Stimulated activated naive CD4-positive, alpha-beta T cell (primary cell): ENCODE measurements around the gene PARP9.

Source experiments
- DNase-seq, 6 experiments: peaks; one replicate each; lab custom pipeline; 2025; lab: John Stamatoyannopoulos, UW

PARP9 gene

GRCh38 chr3:122564155-122564912 is at the start of gene PARP9, which contains the start of gene DTX3L:
PARP9 (minus strand) TSS chr3:122564300; CDS start chr3:122559620, 4,680 bp downstream.
DTX3L (plus strand) TSS chr3:122564338; CDS start chr3:122564427, 89 bp downstream.
- peak; percentile 62 to 83 (median 72) for DNase-seq

DNA sequence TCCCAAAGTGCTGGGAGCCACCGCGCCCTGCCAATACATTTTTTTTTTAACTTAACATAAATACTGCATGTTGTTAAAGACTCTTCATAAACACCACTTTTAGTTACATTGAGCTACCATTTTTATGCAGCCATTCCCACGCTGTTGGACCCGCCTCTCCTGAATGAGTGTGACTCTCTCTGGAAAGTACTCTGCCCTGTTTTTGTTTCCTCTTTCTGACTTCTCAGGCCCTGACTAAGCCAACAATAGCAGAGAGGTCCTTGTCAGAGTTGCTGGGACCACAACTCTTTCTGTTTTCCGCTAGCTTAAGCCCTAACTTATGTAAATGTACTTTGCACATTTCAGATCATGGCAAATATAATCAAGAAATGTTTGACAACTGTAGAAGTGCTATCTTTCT is 48.6 kb upstream of the PARP9 start:
- DNase-seq, result no peak

- no peak for DNase-seq
Measured at GRCh38 chr3:122609798-122610559, 45.9 kb upstream of the PARP9 start.

DNA sequence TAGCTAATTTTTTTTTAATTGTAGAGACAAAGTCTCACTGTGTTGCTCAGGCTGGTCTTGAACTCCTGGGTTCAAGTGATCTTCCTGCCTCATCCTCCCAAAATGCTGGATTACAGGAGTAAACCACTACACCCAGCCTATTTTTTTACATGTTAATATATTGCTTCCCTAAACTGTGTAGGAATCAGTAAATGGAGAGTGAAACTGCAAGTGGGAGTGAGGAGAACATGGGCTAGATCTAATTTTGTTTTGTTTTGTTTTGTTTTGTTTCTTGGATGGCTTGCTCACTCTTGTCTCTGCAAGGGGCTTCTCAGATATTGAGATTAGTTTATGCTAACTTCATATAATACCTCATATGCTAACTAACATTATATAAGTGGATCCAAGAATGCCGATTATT is 44.8 kb upstream of the PARP9 start:
- no peak for DNase-seq

- no peak for DNase-seq
Measured at GRCh38 chr3:122606330-122606729, 42.2 kb upstream of the PARP9 start.

DNA sequence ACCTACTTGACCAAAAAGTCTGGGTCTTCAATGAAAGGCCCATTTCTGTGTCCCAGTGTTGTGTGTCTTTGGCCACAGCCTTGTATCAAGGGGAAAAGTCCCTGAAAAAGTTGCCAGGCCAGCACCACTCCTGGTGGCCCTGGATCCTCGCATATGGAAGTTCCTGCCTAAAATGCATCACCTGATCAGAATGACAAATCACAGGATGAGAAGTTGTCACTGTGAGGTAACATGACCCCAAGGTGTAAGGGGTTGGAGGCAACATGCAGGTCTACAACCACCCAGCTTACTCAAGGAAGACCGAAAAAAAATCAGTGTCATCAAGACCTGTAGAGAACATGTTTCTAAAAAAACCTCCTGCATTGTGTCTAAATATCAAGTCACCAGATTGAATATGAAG is 39.0 kb upstream of the PARP9 start:
- DNase-seq, result no peak

GRCh38 chr3:122602011-122602710 is 38.1 kb upstream of the PARP9 start:
- no peak for DNase-seq

DNA sequence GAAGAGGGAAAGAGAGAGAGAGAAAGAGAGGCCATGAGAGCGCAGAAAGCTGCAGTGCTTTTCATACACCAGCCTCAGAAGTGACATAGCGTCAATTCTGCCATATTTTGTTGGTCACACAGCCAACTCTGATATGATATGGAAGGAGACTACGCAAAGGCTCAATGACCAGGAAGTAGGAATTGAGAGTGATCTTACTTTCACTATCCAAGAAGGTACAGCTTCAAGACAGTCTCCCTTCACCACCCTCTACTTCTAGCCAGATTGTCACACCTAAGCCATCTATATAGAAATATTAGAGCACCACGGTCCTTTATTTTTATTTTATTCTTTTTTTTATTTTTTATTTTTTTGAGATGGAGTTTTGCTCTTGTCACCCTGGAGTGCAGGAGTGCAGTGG is 34.5 kb upstream of the PARP9 start:
- no peak for DNase-seq

GRCh38 chr3:122598151-122598550 is 34.1 kb upstream of the PARP9 start:
- no peak for DNase-seq

GRCh38 chr3:122594025-122594424 is 29.9 kb upstream of the PARP9 start:
- no peak for DNase-seq

GRCh38 chr3:122590610-122591009 is 26.5 kb upstream of the PARP9 start:
- DNase-seq, result no peak

DNA sequence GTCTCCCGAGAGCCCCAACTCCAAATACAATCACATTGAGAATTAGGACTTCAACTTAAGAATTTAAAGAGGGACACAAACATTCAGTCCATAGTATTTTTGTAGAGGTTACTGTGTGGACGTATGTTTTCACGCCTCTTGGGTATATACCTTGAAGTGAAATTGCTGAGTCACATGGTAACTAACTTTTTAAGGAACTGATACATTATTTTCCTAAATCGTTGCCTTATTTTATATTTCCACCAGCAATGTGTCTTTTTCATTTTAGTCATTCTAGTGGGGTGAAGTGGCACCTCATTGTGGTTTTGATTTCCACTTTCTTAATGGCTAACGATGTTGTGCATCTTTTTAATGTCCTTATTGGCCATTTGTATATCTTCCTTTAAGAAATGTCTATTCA is 25.2 kb upstream of the PARP9 start:
- no peak for DNase-seq

GRCh38 chr3:122587572-122587971 is 23.5 kb upstream of the PARP9 start:
- DNase-seq, result no peak

DNA sequence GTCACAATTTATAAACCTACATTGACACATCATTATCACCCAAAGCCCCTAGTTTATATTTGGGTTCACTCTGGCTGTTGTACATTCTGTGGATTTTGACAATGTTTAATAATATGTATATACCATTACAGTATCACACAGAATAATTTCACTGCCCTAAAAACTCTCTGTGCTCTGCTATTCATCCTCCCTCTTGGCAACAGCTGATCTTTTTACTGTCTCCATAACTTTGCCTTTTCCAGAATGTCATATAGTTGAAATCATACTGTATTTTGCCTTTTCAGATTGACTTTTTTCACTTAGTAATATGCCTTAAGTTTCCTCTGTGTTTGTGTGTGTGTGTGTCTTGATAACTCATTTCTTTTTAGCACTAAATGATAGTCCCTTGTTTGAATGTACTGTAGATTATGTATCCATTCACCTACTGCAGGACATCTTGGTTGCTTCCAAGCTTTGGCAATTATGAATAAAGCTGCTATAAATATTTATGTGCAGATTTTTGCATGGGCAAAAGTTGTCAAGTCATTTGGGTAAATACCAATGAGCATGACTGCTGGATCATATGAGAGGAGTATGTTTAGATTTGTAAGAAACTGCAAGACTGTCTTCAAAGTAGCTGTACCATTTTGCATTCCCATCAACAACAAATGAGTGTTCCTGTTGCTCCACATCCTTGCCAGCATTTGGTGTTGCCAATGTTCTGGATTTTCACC is 22.8 kb upstream of the PARP9 start:
- no peak for DNase-seq

DNA sequence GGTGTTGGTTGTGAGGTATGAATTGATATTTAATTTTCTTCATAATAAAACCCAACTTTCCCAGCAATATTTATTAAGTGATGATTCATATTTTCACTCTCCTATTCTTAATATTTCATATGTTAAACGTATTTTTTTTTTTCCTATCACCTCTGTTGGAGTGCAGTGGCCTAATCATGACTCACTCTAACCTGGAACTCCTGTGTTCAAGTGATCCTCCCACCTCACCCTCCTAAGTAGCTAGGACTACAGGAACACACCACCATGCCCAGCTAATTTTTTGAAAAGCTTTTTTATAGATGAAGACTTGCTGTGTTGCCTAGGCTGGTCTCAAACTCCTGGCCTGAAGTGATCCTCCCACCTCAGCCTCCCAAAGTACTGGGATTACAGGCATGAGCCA is 22.0 kb upstream of the PARP9 start:
- DNase-seq, result no peak

- no peak for DNase-seq
Measured at GRCh38 chr3:122582390-122582789, 18.3 kb upstream of the PARP9 start.

- no peak for DNase-seq
Measured at GRCh38 chr3:122581622-122582021, 17.5 kb upstream of the PARP9 start.

GRCh38 chr3:122580470-122580869 is 16.4 kb upstream of the PARP9 start:
- no peak for DNase-seq

DNA sequence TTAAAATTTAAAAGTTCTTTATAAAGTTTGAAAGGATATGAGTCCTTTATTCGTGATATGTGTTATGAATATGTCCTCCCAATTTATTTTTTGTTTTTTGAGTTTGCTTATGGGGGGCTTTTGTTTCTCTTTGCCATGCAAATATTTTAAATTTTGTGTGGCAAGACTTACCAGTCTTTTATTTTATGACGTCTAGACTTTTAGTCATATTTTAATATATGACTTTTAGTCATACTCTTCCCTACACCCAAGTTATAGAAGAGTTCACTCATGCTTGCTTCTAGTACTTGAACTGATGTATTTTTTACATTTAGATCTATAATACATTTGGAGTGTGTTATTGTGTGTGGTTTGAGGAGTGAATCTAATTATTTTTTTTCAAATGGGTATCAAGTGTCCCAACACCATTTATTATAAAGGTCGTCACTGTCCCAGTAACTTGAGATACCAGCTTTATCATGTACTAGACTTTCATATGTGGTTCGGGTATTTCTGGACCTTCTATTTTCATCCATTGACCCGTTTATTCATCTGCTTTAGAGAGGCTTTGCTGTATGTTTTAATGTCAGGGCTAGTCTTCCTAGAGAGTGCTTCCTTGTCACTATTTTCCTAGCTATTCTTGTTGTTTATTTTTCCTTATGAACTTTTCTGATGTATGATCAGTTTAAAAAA is 14.1 kb upstream of the PARP9 start:
- DNase-seq, result no peak

DNA sequence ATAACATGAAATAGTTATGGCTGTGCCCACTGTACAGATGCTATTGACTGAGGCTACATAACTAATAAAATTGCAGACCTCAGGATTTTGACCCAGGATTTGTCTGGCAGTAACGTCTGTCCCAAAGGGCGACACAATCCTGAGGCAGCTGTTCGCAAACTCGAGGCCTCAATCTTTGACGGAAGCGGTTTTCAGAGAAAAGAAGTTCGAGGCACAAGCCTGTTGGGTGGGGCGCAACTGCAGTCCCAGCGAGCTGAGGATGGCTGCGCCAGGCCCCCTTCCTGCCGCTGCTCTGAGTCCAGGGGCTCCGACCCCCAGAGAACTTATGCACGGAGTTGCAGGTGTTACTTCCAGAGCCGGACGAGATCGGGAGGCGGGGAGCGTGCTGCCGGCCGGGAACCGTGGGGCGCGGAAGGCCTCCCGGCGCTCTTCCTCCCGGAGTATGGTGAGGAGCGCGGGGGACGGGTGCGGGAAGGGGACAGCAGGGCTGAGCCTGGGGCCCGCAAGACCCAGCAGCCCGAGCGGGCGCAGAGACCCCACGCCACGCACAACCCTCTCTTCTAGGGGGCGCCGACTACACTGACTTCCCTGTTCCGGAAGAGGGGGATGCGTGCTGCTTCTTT is 13.4 kb upstream of the PARP9 start, which contains the start of gene PARP15:
Gene PARP15 (plus strand): TSS at position 242 of the 623 bp plus-strand sequence. CDS start 18 bp downstream, at position 260.
- peak in 5 of 6 experiments; percentile 10 to 33 (median 13) for DNase-seq
